ENCODE data around the gene ZNF446. TPM values are rescaled to one million over a fixed set of nuclear protein-coding genes. Genes with fewer than 3 reads are reported as not detected.
A peak's percentile ranks its signal among the peaks of the same experiment; 100 is the strongest.

Gene ZNF446
- total RNA-seq, 6 experiments from 2014 or later = 1.4 to 5.4 (median 4.1) TPM

- H3K4me3 ChIP-seq = no peak overlapping the region
- intact Hi-C loops (cut with DNase I) = no loop called here
- no peak for ATAC-seq
Observed at GRCh38 chr19:58516964-58517833, 41.0 kb downstream of the ZNF446 start.

GRCh38 chr19:58518256-58519086 lies 42.3 kb downstream of the ZNF446 start:
- ATAC-seq (no peak), DNase-seq (no peak)
- Histone ChIP-seq H3K36me3 (peaks cover 0 to 8% (median 4%) of the 10 kb centered on the region in 4 donors), H3K4me1 (peaks cover 0 to 30% (median 14%) of the 10 kb centered on the region in 4 donors), H3K27ac (peak overlapping the region; percentile 76 to 91 (median 82)), H3K27me3 (no peaks in the 10 kb centered on the region), H3K4me3 (peak overlapping the region; percentile 68 to 94 (median 84)), H3K9me3 (no peaks in the 10 kb centered on the region)
- 3% methylated on average over 13 of the region's 22 CpGs for WGBS (ENCODE audit: insufficient coverage, low coverage, low lambda C conversion rate, missing lambda C conversion rate)
- intact Hi-C loops (cut with DNase I) = no loop called here
- TF ChIP-seq CTCF (IDR thresholded peaks at IDR 0.05) = peak in 1 of 4 donors; percentile 55
- no peak for TF ChIP-seq POLR2A (IDR thresholded peaks at IDR 0.05)

More at GRCh38 chr19:58516964-58517833, 41.0 kb downstream of the ZNF446 start:
- H3K4me1 ChIP-seq = peaks cover 0 to 43% (median 21%) of the 10 kb centered on the region in 4 donors
- WGBS (ENCODE audit: insufficient coverage, low coverage, low lambda C conversion rate, missing lambda C conversion rate) = 93% methylated on average over 13 of the region's 65 CpGs
- TF ChIP-seq CTCF (IDR thresholded peaks at IDR 0.05) = no peak
- TF ChIP-seq POLR2A (IDR thresholded peaks at IDR 0.05) = no peak
- H3K9me3 ChIP-seq = no peaks in the 10 kb centered on the region
- H3K36me3 ChIP-seq = peaks cover 0 to 8% (median 4%) of the 10 kb centered on the region in 4 donors
- no peak overlapping the region for H3K27ac ChIP-seq
- DNase-seq = peak in 1 of 3 donors; percentile 54
- no peaks in the 10 kb centered on the region for H3K27me3 ChIP-seq

- Histone ChIP-seq H3K4me1 (peaks cover 0 to 26% (median 11%) of the 10 kb centered on the region in 4 donors), H3K36me3 (peaks cover 0 to 8% (median 4%) of the 10 kb centered on the region in 4 donors), H3K27me3 (no peaks in the 10 kb centered on the region), H3K4me3 (peak overlapping the region; percentile 68 to 94 (median 84)), H3K9me3 (no peaks in the 10 kb centered on the region), H3K27ac (peak overlapping the region; percentile 76 to 91 (median 82))
- ATAC-seq = peak; percentile 52 to 60 (median 56)
- WGBS (ENCODE audit: insufficient coverage, low coverage, low lambda C conversion rate, missing lambda C conversion rate) = 1% methylated on average over 13 of the region's 14 CpGs
- peak; percentile 66 to 74 (median 69) for DNase-seq
- intact Hi-C loops (cut with DNase I) = no loop called here
- TF ChIP-seq POLR2A (IDR thresholded peaks at IDR 0.05) (no peak), CTCF (IDR thresholded peaks at IDR 0.05) (peak in 3 of 4 donors; percentile 47 to 54 (median 51))
Observed at GRCh38 chr19:58519087-58519354, 42.9 kb downstream of the ZNF446 start.

GRCh38 chr19:58519355-58520256 lies 43.5 kb downstream of the ZNF446 start, which contains the start of gene ZBTB45:
Gene ZBTB45 (minus strand): TSS chr19:58519810. CDS start chr19:58517673, 2,137 bp downstream.
- Histone ChIP-seq H3K4me3 (peak within 1 kb of the TSS; percentile 68 to 94 (median 84)), H3K9me3 (no peaks in the 10 kb centered on the region), H3K36me3 (peaks cover 0 to 8% (median 4%) of the 10 kb centered on the region in 4 donors), H3K4me1 (peaks cover 0 to 23% (median 8%) of the 10 kb centered on the region in 4 donors), H3K27ac (peak within 1 kb of the TSS; percentile 76 to 91 (median 82)), H3K27me3 (no peaks in the 10 kb centered on the region)
- peak; percentile 90 to 93 (median 92) for DNase-seq
- intact Hi-C loops (cut with DNase I) = no loop called here
- under 1% methylated on average over 45 of the region's 87 CpGs for WGBS (ENCODE audit: insufficient coverage, low coverage, low lambda C conversion rate, missing lambda C conversion rate)
- TF ChIP-seq POLR2A (IDR thresholded peaks at IDR 0.05) = peak; percentile 55
- peak; percentile 61 to 92 (median 70) for TF ChIP-seq CTCF (IDR thresholded peaks at IDR 0.05)
- peak; percentile 83 to 88 (median 86) for ATAC-seq

Measured in right lobe of liver (tissue), 6 donors.